Right cardiac atrium (tissue), 5 donors: ENCODE measurements around the gene CD300C. TPM values are rescaled to one million over a fixed set of nuclear protein-coding genes. Genes with fewer than 3 reads are reported as not detected.
"Not testable (repeated sequence)": the region's sequence is repeated elsewhere in the genome, so short reads cannot be mapped to it uniquely, and the experiment has no call there.

Experiments
- ATAC-seq, 2 donors: fragments of 200-7000 bp; cut with Tn5 transposase; one replicate each; pipeline versions ENCODE4 v1.8.0 to v1.9.1; 2020; ENCODE audit warnings: moderate library complexity in 2 of 2, mild to moderate bottlenecking in 1 of 2
- DNase-seq, 3 donors: peaks; one replicate each; pipeline ENCODE4 v3.0.0-alpha.2; 2020
- H3K27ac ChIP-seq: one replicate; pipeline ENCODE4 v1.5.1; 2013; ENCODE audit warnings: mild to moderate bottlenecking, low read length, control low read depth, moderate library complexity
- H3K27me3 ChIP-seq: one replicate; pipeline ENCODE4 v1.6.1; 2013; ENCODE audit not compliant: control insufficient read depth, insufficient read depth
- H3K4me1 ChIP-seq: one replicate; pipeline ENCODE4 v1.6.1; 2013; ENCODE audit warnings: low read length; ENCODE audit not compliant: control insufficient read depth, insufficient read depth
- H3K4me3 ChIP-seq: one replicate; pipeline ENCODE4 v1.5.1; 2013; ENCODE audit warnings: low read length, control low read depth
- H3K9me3 ChIP-seq: one replicate; pipeline ENCODE4 v1.6.1; 2013; ENCODE audit warnings: low read length; ENCODE audit not compliant: control insufficient read depth
- WGBS: extraction: QIAGEN DNeasy Blood & Tissue Kit; methylation state at CpG from one replicate; pipeline ENCODE4 v1.1.7; 2013; 5-methylcytosine and 5-hydroxymethylcytosine counted together
- intact Hi-C, 4 donors: fragments of 100-400 bp; cut with DNase I; formaldehyde crosslinking; loops; one replicate each; pipeline versions ENCODE4 v1.11.0 to v1.14.0; 2022 to 2023
- polyA plus RNA-seq: library from polyadenylated mRNA; stranded (reverse); fragments of 200-250 nt; gene quantifications from one replicate; pipeline ENCODE4 v1.2.3, GENCODE V29; 2013
- total RNA-seq, 4 donors: library from RNA; stranded (reverse); fragmentation: NEBNext Ultra II Directional; extraction: Animal tissue kit (Norgen Biotek cat#: 25700); gene quantifications; one replicate each; pipeline ENCODE4 v1.2.1, GENCODE V29; 2021
- donor health status: healthy with polysubstance abuse.
- donor health status: DM: no; HTN: yes; CAD: no.
- donor health status: DM: no; HTN: no; CAD: no.
- donor health status: DM: no; HTN: yes; CAD: no; lungs with severe emphysema.
- donor health status: DM: yes; HTN: yes; CAD: no.

Gene CD300C
- total and polyA plus RNA-seq, 5 donors, result 0.11 to 2.1 (median 1.5) TPM

- ATAC-seq, H3K4me1 ChIP-seq, DNase-seq, H3K9me3 ChIP-seq, H3K27me3 ChIP-seq, H3K4me3 ChIP-seq, H3K27ac ChIP-seq, intact Hi-C loops: not testable (repeated sequence)
Measured at GRCh38 chr17:74573635-74574034, 27.7 kb upstream of the CD300C start.

GRCh38 chr17:74573169-74573568, 27.3 kb upstream of the CD300C start:
- H3K9me3 ChIP-seq, result no peaks in the 10 kb centered on the region
- H3K27ac ChIP-seq, result no peak overlapping the region
- H3K27me3 ChIP-seq, result no peaks in the 10 kb centered on the region
- intact Hi-C loops, result no loop called here
- 82% methylated on average over 3 of the region's 3 CpGs for WGBS
- no peaks in the 10 kb centered on the region for H3K4me1 ChIP-seq
- ATAC-seq (no peak), DNase-seq (no peak)
- no peak overlapping the region for H3K4me3 ChIP-seq

GRCh38 chr17:74571621-74572270, 25.8 kb upstream of the CD300C start:
- intact Hi-C loops, result no loop called here
- no peaks in the 10 kb centered on the region for H3K27me3 ChIP-seq
- H3K4me3 ChIP-seq, result no peak overlapping the region
- WGBS, result 76% methylated on average over 4 of the region's 4 CpGs
- no peak overlapping the region for H3K27ac ChIP-seq
- ATAC-seq (no peak), DNase-seq (no peak)
- H3K9me3 ChIP-seq, result no peaks in the 10 kb centered on the region
- H3K4me1 ChIP-seq, result no peaks in the 10 kb centered on the region

- Histone ChIP-seq H3K27me3 (no peaks in the 10 kb centered on the region), H3K4me3 (no peak overlapping the region), H3K4me1 (no peaks in the 10 kb centered on the region), H3K9me3 (no peaks in the 10 kb centered on the region), H3K27ac (no peak overlapping the region)
- peak; percentile 72 for ATAC-seq
- peak; percentile 71 to 79 (median 77) for DNase-seq
- intact Hi-C loops, result no loop called here
- WGBS, result 56% methylated on average over 32 of the region's 32 CpGs
Measured at GRCh38 chr17:74569020-74570003, 23.4 kb upstream of the CD300C start.

- ATAC-seq (no peak), DNase-seq (no peak)
- WGBS, result 67% methylated on average over 4 of the region's 4 CpGs
- intact Hi-C loops, result no loop called here
- Histone ChIP-seq H3K4me3 (no peak overlapping the region), H3K9me3 (no peaks in the 10 kb centered on the region), H3K4me1 (no peaks in the 10 kb centered on the region), H3K27ac (no peak overlapping the region), H3K27me3 (no peaks in the 10 kb centered on the region)
Measured at GRCh38 chr17:74568106-74568873, 22.4 kb upstream of the CD300C start.

GRCh38 chr17:74567397-74567796, 21.5 kb upstream of the CD300C start, which contains the start of gene CD300H:
TSS of gene CD300H (minus strand) at chr17:74567509.
- Histone ChIP-seq H3K4me3 (no peak within 1 kb of the TSS), H3K9me3 (no peaks in the 10 kb centered on the region), H3K27ac (no peak within 1 kb of the TSS), H3K27me3 (no peaks in the 10 kb centered on the region), H3K4me1 (no peaks in the 10 kb centered on the region)
- ATAC-seq, result peak in 1 of 2 donors; percentile 12
- 70% methylated on average over 2 of the region's 2 CpGs for WGBS
- intact Hi-C loops, result no loop called here
- peak in 1 of 3 donors; percentile 73 for DNase-seq

- peak in 2 of 3 donors; percentile 38 to 73 for DNase-seq
- WGBS, result 35% methylated on average over 9 of the region's 9 CpGs
Measured at GRCh38 chr17:74566132-74566753, 20.3 kb upstream of the CD300C start.

GRCh38 chr17:74565126-74565525, 19.2 kb upstream of the CD300C start:
- 42% methylated on average over 5 of the region's 5 CpGs for WGBS

More at GRCh38 chr17:74566132-74566753, 20.3 kb upstream of the CD300C start:
- H3K4me1 ChIP-seq, result no peaks in the 10 kb centered on the region
- intact Hi-C loops, result no loop called here
- H3K27me3 ChIP-seq, result no peaks in the 10 kb centered on the region
- H3K27ac ChIP-seq, result no peak overlapping the region
- peak in 1 of 2 donors; percentile 26 for ATAC-seq
- H3K9me3 ChIP-seq, result no peaks in the 10 kb centered on the region
- H3K4me3 ChIP-seq, result no peak overlapping the region

GRCh38 chr17:74563358-74563757, 17.4 kb upstream of the CD300C start:
- intact Hi-C loops, result no loop called here
- DNase-seq (no peak), ATAC-seq (no peak)
- Histone ChIP-seq H3K4me3 (no peak overlapping the region), H3K9me3 (no peaks in the 10 kb centered on the region), H3K4me1 (no peaks in the 10 kb centered on the region), H3K27me3 (no peaks in the 10 kb centered on the region), H3K27ac (no peak overlapping the region)
- WGBS, result 95% methylated on average over 1 of the region's 1 CpG

More at GRCh38 chr17:74565126-74565525, 19.2 kb upstream of the CD300C start:
- DNase-seq, result no peak
- Histone ChIP-seq H3K4me1 (no peaks in the 10 kb centered on the region), H3K27ac (no peak overlapping the region), H3K4me3 (no peak overlapping the region), H3K9me3 (no peaks in the 10 kb centered on the region), H3K27me3 (no peaks in the 10 kb centered on the region)
- intact Hi-C loops, result no loop called here
- ATAC-seq, result no peak

GRCh38 chr17:74561586-74561985, 15.7 kb upstream of the CD300C start:
- intact Hi-C loops, result no loop called here
- Histone ChIP-seq H3K4me1 (no peaks in the 10 kb centered on the region), H3K9me3 (no peaks in the 10 kb centered on the region), H3K27ac (no peak overlapping the region), H3K27me3 (no peaks in the 10 kb centered on the region), H3K4me3 (no peak overlapping the region)
- ATAC-seq (no peak), DNase-seq (no peak)
- WGBS, result 56% methylated on average over 3 of the region's 3 CpGs
